HCT116 (cell line): Measurements from ENCODE around the gene CHPT1. TPM values are rescaled to one million over a fixed set of nuclear protein-coding genes. Genes with fewer than 3 reads are reported as not detected.

Experiments
- ATAC-seq: fragments of 200-7000 bp; cut with Tn5 transposase; 2 replicates; pipeline ENCODE4 v1.9.1; 2020; ENCODE audit warnings: mild to moderate bottlenecking, moderate library complexity
- BruUV-seq: library from RNA; stranded (reverse); fragments of 400-500 nt; replicated peaks from 2 replicates; lab custom pipeline; 2021; lab: Mats Ljungman, UMichigan
- CTCF ChIA-PET: fragments of 300-600 bp; sonication (Branson Sonifier 250); formaldehyde crosslinking; loops from one replicate; lab custom pipeline; 2021; ENCODE audit warnings: antibody characterized with exemption; lab: Charles Lee
- POLR2A ChIA-PET: fragments of 300-600, 350-600 bp; sonication (Branson Sonifier 250); formaldehyde crosslinking; loops from one replicate; lab custom pipeline; 2021; ENCODE audit warnings: antibody characterized with exemption; lab: Charles Lee
- RAD21 ChIA-PET, 2 experiments: fragments of 300-600 bp; sonication (Branson Sonifier 250); formaldehyde crosslinking; loops; one replicate each; lab custom pipeline; 2023; ENCODE audit warnings: low total read pairs in 2 of 2; ENCODE audit not compliant: uncharacterized antibody in 2 of 2, unreplicated experiment in 2 of 2, low non-redundant PET in 1 of 2; lab: Charles Lee
- DNase-seq: peaks from one replicate; pipeline ENCODE4 v3.0.0-alpha.2; 2010; ENCODE audit warnings: low read depth, low spot score
- H2AFZ ChIP-seq: fragments of 200-600 bp; shearing (Covaris generic), sonication (generic); 2 replicates; pipeline ENCODE4 v1.6.1; 2017; ENCODE audit warnings: low read depth, mixed run types, mixed read lengths, antibody characterized with exemption, low read length; ENCODE audit not compliant: poor library complexity, severe bottlenecking
- H3K27ac ChIP-seq: 2 replicates; pipeline ENCODE4 v1.5.1; 2012; ENCODE audit warnings: low read depth, low read length
- H3K27me3 ChIP-seq: fragments of 200-600 bp; sonication (generic); 2 replicates; pipeline ENCODE4 v1.6.1; 2016; ENCODE audit warnings: mixed run types, low read length, mixed read lengths; ENCODE audit not compliant: insufficient read depth
- H3K36me3 ChIP-seq, 2 experiments: fragments of 200-500 bp in 1 of 2; fragments of 200-600 bp in 1 of 2; sonication (Bioruptor generic) in 1 of 2; sonication (generic) in 1 of 2; 2 replicates each; pipeline versions ENCODE4 v1.5.1 to v1.6.1; 2014 to 2016; ENCODE audit warnings: low read length in 2 of 2, inconsistent platforms in 1 of 2, mixed read lengths in 1 of 2, mixed run types in 1 of 2; ENCODE audit not compliant: insufficient read depth in 2 of 2, control insufficient read depth in 1 of 2
- H3K4me1 ChIP-seq, 2 experiments: fragments of 200-600 bp in 1 of 2; sonication (generic) in 1 of 2; 2 replicates each; pipeline versions ENCODE4 v1.5.1 to v1.6.1; 2012 to 2017; ENCODE audit warnings: low read length in 2 of 2, inconsistent platforms in 1 of 2, mild to moderate bottlenecking in 1 of 2, mixed read lengths in 1 of 2, mixed run types in 1 of 2, moderate library complexity in 1 of 2; ENCODE audit not compliant: insufficient read depth in 2 of 2, control insufficient read depth in 1 of 2
- H3K4me2 ChIP-seq: fragments of 200-600 bp; sonication (generic); 2 replicates; pipeline ENCODE4 v1.6.1; 2017; ENCODE audit warnings: mixed run types, low read length, mixed read lengths
- H3K4me3 ChIP-seq, 2 experiments: fragments of 200-600 bp in 1 of 2; sonication (generic) in 1 of 2; replicated peaks in 1 of 2; 2 replicates each; pipeline ENCODE4 v1.5.1; 2011 to 2016; ENCODE audit warnings: low read length in 2 of 2, control low read depth in 1 of 2, low read depth in 1 of 2, mild to moderate bottlenecking in 1 of 2, mixed read lengths in 1 of 2, mixed run types in 1 of 2
- H3K79me2 ChIP-seq: fragments of 200-600 bp; sonication (generic); 2 replicates; pipeline ENCODE4 v1.6.1; 2017; ENCODE audit warnings: mild to moderate bottlenecking, mixed run types, low read length, moderate library complexity, mixed read lengths; ENCODE audit not compliant: insufficient read depth
- H3K9ac ChIP-seq: fragments of 200-600 bp; sonication (generic); 2 replicates; pipeline ENCODE4 v1.6.1; 2016; ENCODE audit warnings: low read length, mixed read lengths
- H3K9me2 ChIP-seq: fragments of 200-600 bp; sonication (generic), shearing (Covaris generic); 2 replicates; pipeline ENCODE4 v1.6.1; 2017; ENCODE audit warnings: mixed run types, mild to moderate bottlenecking, moderate library complexity; ENCODE audit not compliant: insufficient read depth
- H3K9me3 ChIP-seq, 2 experiments: fragments of 200-500 bp in 1 of 2; fragments of 200-600 bp in 1 of 2; sonication (Bioruptor generic) in 1 of 2; sonication (generic) in 1 of 2; 2 replicates each; pipeline ENCODE4 v1.6.1; 2014 to 2017; ENCODE audit warnings: low read length in 2 of 2, mixed read lengths in 2 of 2, inconsistent platforms in 1 of 2, low read depth in 1 of 2, mild to moderate bottlenecking in 1 of 2, mixed run types in 1 of 2, moderate library complexity in 1 of 2; ENCODE audit not compliant: control insufficient read depth in 1 of 2, insufficient read depth in 1 of 2
- H4K20me1 ChIP-seq: fragments of 200-600 bp; sonication (generic), shearing (Covaris generic); 2 replicates; pipeline ENCODE4 v1.6.1; 2017; ENCODE audit warnings: mixed run types, mild to moderate bottlenecking, moderate library complexity; ENCODE audit not compliant: insufficient read depth
- EGR1 ChIP-seq: IDR thresholded peaks from 2 replicates; pipeline ENCODE4 v1.6.1; 2012; ENCODE audit warnings: low read depth
- EZH2 ChIP-seq: fragments of 200-600 bp; sonication (generic); IDR thresholded peaks from 2 replicates; pipeline ENCODE4 v1.6.1; 2017; ENCODE audit warnings: antibody characterized with exemption, mixed run types
- EZH2phosphoT487 ChIP-seq: fragments of 200-600 bp; IDR thresholded peaks from 2 replicates; pipeline ENCODE4 v1.6.1; 2018; ENCODE audit warnings: antibody characterized with exemption, borderline replicate concordance
- SIN3A ChIP-seq: IDR thresholded peaks from 2 replicates; pipeline ENCODE4 v1.6.1; 2012; ENCODE audit warnings: low read depth
- SP1 ChIP-seq: IDR thresholded peaks from 2 replicates; pipeline ENCODE4 v1.6.1; 2012; ENCODE audit warnings: low read depth
- intact Hi-C: fragments of 100-400 bp; cut with micrococcal nuclease; formaldehyde crosslinking; loops from 2 replicates; pipeline ENCODE4 v1.10.0; 2022
- total RNA-seq: library from RNA; stranded (reverse); gene quantifications from one replicate; pipeline ENCODE4 v1.2.1, GENCODE V29; 2021; ENCODE audit not compliant: unreplicated experiment
- TF ChIP-seq, protein P1 (sequence below): IDR thresholded peaks from 2 replicates; pipeline ENCODE4 v1.6.1; 2012; ENCODE audit warnings: low read depth

Gene CHPT1
- total RNA-seq, 1 experiment from 2014 or later: 20.1 TPM

DNA sequence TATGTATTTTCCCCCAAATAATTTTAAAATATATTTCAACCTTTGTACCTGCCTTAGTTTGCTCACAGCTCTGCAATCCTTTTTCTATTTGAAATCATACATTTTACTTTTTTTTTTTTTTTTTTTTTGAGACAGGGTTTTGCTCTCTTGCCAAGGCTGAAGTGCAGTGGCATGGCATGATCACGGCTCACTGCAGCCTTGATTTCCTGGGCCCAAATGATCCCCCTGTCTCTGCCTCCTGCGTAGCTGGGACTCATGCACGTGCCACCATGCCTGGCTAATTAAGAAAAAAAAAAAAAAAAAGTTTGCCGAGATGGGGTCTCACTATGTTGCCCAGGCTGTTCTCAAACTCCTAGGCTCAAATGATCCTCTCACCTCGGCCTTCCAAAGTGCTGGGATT lies 43.1 kb downstream of the CHPT1 start:
- intact Hi-C loops: no loop called here
- no peak for TF ChIP-seq EZH2phosphoT487
- no peak for TF ChIP-seq EZH2
- Histone ChIP-seq H3K4me2 (no peak overlapping the region), H2AFZ (no peak overlapping the region), H3K4me1 (no peaks in the 10 kb centered on the region), H3K27ac (no peak overlapping the region), H3K79me2 (no peaks in the 10 kb centered on the region), H3K27me3 (no peaks in the 10 kb centered on the region), H3K4me3 (no peak overlapping the region), H3K9me3 (no peaks in the 10 kb centered on the region), H4K20me1 (no peaks in the 10 kb centered on the region), H3K36me3 (peaks cover 3 to 5% of the 10 kb centered on the region in 2 experiments; a peak in 2 of 4 replicates), H3K9me2 (no peaks in the 10 kb centered on the region), H3K9ac (no peak overlapping the region)
- CTCF ChIA-PET: no interaction called here
- ATAC-seq (no peak), DNase-seq (no peak)
- RAD21 ChIA-PET: no interaction called here
- BruUV-seq: no TSS peak
- POLR2A ChIA-PET: no interaction called here

- Histone ChIP-seq H3K9me3 (no peaks in the 10 kb centered on the region), H3K4me1 (no peaks in the 10 kb centered on the region), H3K79me2 (no peaks in the 10 kb centered on the region), H3K4me2 (no peak overlapping the region), H3K27ac (no peak overlapping the region), H3K27me3 (no peaks in the 10 kb centered on the region), H3K9ac (no peak overlapping the region), H4K20me1 (no peaks in the 10 kb centered on the region), H2AFZ (no peak overlapping the region), H3K9me2 (no peaks in the 10 kb centered on the region)
- POLR2A ChIA-PET: no interaction called here
- ATAC-seq: no peak
- BruUV-seq: no TSS peak
- TF ChIP-seq SIN3A (no peak), EGR1 (no peak), SP1 (no peak)
- TF ChIP-seq, protein P1, sequence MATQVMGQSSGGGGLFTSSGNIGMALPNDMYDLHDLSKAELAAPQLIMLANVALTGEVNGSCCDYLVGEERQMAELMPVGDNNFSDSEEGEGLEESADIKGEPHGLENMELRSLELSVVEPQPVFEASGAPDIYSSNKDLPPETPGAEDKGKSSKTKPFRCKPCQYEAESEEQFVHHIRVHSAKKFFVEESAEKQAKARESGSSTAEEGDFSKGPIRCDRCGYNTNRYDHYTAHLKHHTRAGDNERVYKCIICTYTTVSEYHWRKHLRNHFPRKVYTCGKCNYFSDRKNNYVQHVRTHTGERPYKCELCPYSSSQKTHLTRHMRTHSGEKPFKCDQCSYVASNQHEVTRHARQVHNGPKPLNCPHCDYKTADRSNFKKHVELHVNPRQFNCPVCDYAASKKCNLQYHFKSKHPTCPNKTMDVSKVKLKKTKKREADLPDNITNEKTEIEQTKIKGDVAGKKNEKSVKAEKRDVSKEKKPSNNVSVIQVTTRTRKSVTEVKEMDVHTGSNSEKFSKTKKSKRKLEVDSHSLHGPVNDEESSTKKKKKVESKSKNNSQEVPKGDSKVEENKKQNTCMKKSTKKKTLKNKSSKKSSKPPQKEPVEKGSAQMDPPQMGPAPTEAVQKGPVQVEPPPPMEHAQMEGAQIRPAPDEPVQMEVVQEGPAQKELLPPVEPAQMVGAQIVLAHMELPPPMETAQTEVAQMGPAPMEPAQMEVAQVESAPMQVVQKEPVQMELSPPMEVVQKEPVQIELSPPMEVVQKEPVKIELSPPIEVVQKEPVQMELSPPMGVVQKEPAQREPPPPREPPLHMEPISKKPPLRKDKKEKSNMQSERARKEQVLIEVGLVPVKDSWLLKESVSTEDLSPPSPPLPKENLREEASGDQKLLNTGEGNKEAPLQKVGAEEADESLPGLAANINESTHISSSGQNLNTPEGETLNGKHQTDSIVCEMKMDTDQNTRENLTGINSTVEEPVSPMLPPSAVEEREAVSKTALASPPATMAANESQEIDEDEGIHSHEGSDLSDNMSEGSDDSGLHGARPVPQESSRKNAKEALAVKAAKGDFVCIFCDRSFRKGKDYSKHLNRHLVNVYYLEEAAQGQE: no peak
- TF ChIP-seq, all 23 proteins: peak for 0
- intact Hi-C loops: no loop called here
- peaks cover 3 to 5% of the 10 kb centered on the region in 2 experiments; a peak in 2 of 4 replicates for H3K36me3 ChIP-seq
- ChIA-PET RAD21 (no interaction called here), CTCF (no interaction called here)
- no peak overlapping the region for H3K4me3 ChIP-seq
- DNase-seq: no peak
These were observed 43.5 kb downstream of the CHPT1 start for GRCh38 chr12:101740980-101741379.
